GM12878 (cell line): Measurements from ENCODE around the gene LRP1. TPM values are rescaled to one million over a fixed set of nuclear protein-coding genes. Genes with fewer than 3 reads are reported as not detected.

Experiments used
- ATAC-seq: fragments of 200-7000 bp; cut with Tn5 transposase; 3 replicates; pipeline ENCODE4 v1.9.1; 2020; ENCODE audit warnings: mild to moderate bottlenecking, moderate library complexity
- BruUV-seq: library from RNA; stranded (reverse); fragments of 400-500 nt; replicated peaks from 2 replicates; lab custom pipeline; 2021; lab: Mats Ljungman, UMichigan
- CTCF ChIA-PET: fragments of 300-600 bp; sonication (Branson Sonifier 250); formaldehyde crosslinking; extraction: SDS; loops from one replicate; lab custom pipeline; 2021; ENCODE audit warnings: inconsistent platforms; lab: Yijun Ruan, JAX
- POLR2A ChIA-PET: fragments of 350-600 bp; formaldehyde crosslinking; extraction: SDS; loops from one replicate; lab custom pipeline; 2021; ENCODE audit warnings: inconsistent platforms; lab: Charles Lee
- RAD21 ChIA-PET: fragments of 300-600 bp; sonication (Branson Sonifier 250); formaldehyde crosslinking; loops from one replicate; lab custom pipeline; 2023; ENCODE audit warnings: antibody characterized with exemption; ENCODE audit not compliant: unreplicated experiment; lab: Charles Lee
- SMC1A ChIA-PET: fragments of 300-600 bp; sonication (Branson Sonifier 250); formaldehyde crosslinking; loops from one replicate; lab custom pipeline; 2023; ENCODE audit not compliant: unreplicated experiment, uncharacterized antibody; lab: Charles Lee
- DNase-seq: peaks from one replicate; pipeline ENCODE4 v3.0.0-alpha.2; 2011; ENCODE audit warnings: low read depth, low spot score
- FAIRE-seq: peaks from 3 replicates; lab custom pipeline; 2011; peaks lifted over from hg19 to GRCh38; lab: Jason Lieb, UNC
- H2AFZ ChIP-seq: 2 replicates; pipeline ENCODE4 v1.6.0; 2011; ENCODE audit warnings: low read depth, low read length, control low read depth; ENCODE audit not compliant: control insufficient read depth
- H3K27ac ChIP-seq: 2 replicates; pipeline ENCODE4 v1.5.1; 2011; ENCODE audit warnings: control low read depth; ENCODE audit not compliant: control insufficient read depth, insufficient read depth
- H3K27me3 ChIP-seq, 2 experiments: replicated peaks in 1 of 2; 2 replicates each; pipeline versions ENCODE4 v1.6.0 to v1.6.1; 2011; ENCODE audit warnings: low read length in 1 of 2; ENCODE audit not compliant: control insufficient read depth in 2 of 2, insufficient read depth in 2 of 2
- H3K36me3 ChIP-seq, 2 experiments: 2 replicates each; pipeline ENCODE4 v1.5.1; 2011; ENCODE audit warnings: low read length in 1 of 2; ENCODE audit not compliant: control insufficient read depth in 2 of 2, insufficient read depth in 2 of 2
- H3K4me1 ChIP-seq: 2 replicates; pipeline ENCODE4 v1.6.1; 2011; ENCODE audit warnings: mild to moderate bottlenecking, low read length, moderate library complexity, mixed read lengths; ENCODE audit not compliant: control insufficient read depth, insufficient read depth
- H3K4me2 ChIP-seq: 2 replicates; pipeline ENCODE4 v1.6.0; 2011; ENCODE audit warnings: control low read depth; ENCODE audit not compliant: control insufficient read depth, insufficient read depth
- H3K4me3 ChIP-seq: fragments of 200-600 bp; sonication (generic); 2 replicates; pipeline ENCODE4 v1.5.1; 2016
- H3K79me2 ChIP-seq: 2 replicates; pipeline ENCODE4 v1.6.0; 2011; ENCODE audit warnings: low read length; ENCODE audit not compliant: control insufficient read depth, insufficient read depth
- H3K9ac ChIP-seq: 2 replicates; pipeline ENCODE4 v1.8.0; 2011; ENCODE audit warnings: low read length, control low read depth, mixed read lengths; ENCODE audit not compliant: control insufficient read depth, insufficient read depth
- H3K9me3 ChIP-seq: replicated peaks from 3 replicates; pipeline ENCODE4 v1.5.1; 2011; ENCODE audit warnings: mild to moderate bottlenecking, low read length; ENCODE audit not compliant: control insufficient read depth, insufficient read depth
- H4K20me1 ChIP-seq: 2 replicates; pipeline ENCODE4 v1.6.0; 2011; ENCODE audit not compliant: control insufficient read depth, insufficient read depth
- BRCA1 ChIP-seq: IDR thresholded peaks from 2 replicates; pipeline ENCODE4 v1.6.1; 2011; ENCODE audit warnings: low read depth, low read length, improper control_type of control experiment
- CBX5 ChIP-seq: sonication (generic); IDR thresholded peaks from 2 replicates; pipeline ENCODE4 v1.6.1; 2016; ENCODE audit warnings: low read depth, moderate library complexity, mild to moderate bottlenecking, inconsistent platforms
- HCFC1 ChIP-seq: fragments of 150-350 bp; IDR thresholded peaks from 2 replicates; pipeline ENCODE4 v1.6.1; 2014; ENCODE audit warnings: low read length
- HDAC2 ChIP-seq: fragments of 200-600 bp; sonication (generic); IDR thresholded peaks from 2 replicates; pipeline ENCODE4 v1.6.1; 2017
- HSF1 ChIP-seq: fragments of 150-350 bp; IDR thresholded peaks from 2 replicates; pipeline ENCODE4 v1.6.1; 2014; ENCODE audit warnings: mild to moderate bottlenecking, low read depth, low read length
- SMAD1 ChIP-seq: fragments of 450-650 bp; IDR thresholded peaks from 2 replicates; pipeline ENCODE4 v1.6.1; 2018; ENCODE audit warnings: mild to moderate bottlenecking, low read depth; ENCODE audit not compliant: partially characterized antibody
- SP1 ChIP-seq: IDR thresholded peaks from one replicate; pipeline ENCODE4 v1.6.1; 2011; ENCODE audit warnings: low read depth, low read length
- TCF3 ChIP-seq: IDR thresholded peaks from 2 replicates; pipeline ENCODE4 v1.6.1; 2012; ENCODE audit warnings: low read depth, mild to moderate bottlenecking, low read length, borderline replicate concordance; ENCODE audit not compliant: insufficient read depth
- YY1 ChIP-seq: IDR thresholded peaks from 2 replicates; pipeline ENCODE4 v1.6.1; 2011; ENCODE audit warnings: low read depth, mild to moderate bottlenecking, low read length
- ZBTB4 ChIP-seq: fragments of 450-650 bp; formaldehyde crosslinking; IDR thresholded peaks from 2 replicates; pipeline ENCODE4 v1.4.0; 2022; ENCODE audit warnings: mild to moderate bottlenecking, moderate library complexity
- WGBS: methylation state at CpG from one replicate; pipeline ENCODE4 v1.1.6; 2016; ENCODE audit warnings: low lambda C conversion rate; ENCODE audit not compliant: insufficient replicate concordance, insufficient coverage; ENCODE audit errors: missing lambda C conversion rate; 5-methylcytosine and 5-hydroxymethylcytosine counted together
- in situ Hi-C: fragments of 300-500 bp; cut with MboI; formaldehyde crosslinking; loops from 9 replicates; pipeline ENCODE4 v1.14.3; 2018; ENCODE audit warnings: mixed read lengths
- intact Hi-C: fragments of 100-400 bp; cut with micrococcal nuclease; formaldehyde crosslinking; loops from one replicate; pipeline ENCODE4 v1.14.2; 2022; ENCODE audit not compliant: unreplicated experiment
- polyA plus RNA-seq, 11 experiments: library from polyadenylated mRNA; depleted of rRNA in 4 of 11; unstranded in 6 of 11; stranded (reverse) in 5 of 11; fragments of >200 nt; fragmentation: Nextera tagmentation in 4 of 11; fragmentation: Illumina TruSeq in 1 of 11; extraction: Ambion mirVana in 4 of 11; extraction: Trizol in 1 of 11; gene quantifications; 1 replicate in 1 of 11; 2 replicates in 10 of 11; pipeline versions ENCODE4 v1.2.1 to v1.2.3, GENCODE V29; 2011 to 2016; ENCODE audit warnings: inconsistent platforms in 2 of 11, missing spikeins in 2 of 11, low read depth in 1 of 11
- total RNA-seq, 4 experiments: library from RNA; depleted of rRNA in 3 of 4; stranded (reverse); fragments of >200 nt in 3 of 4; fragmentation: Illumina TruSeq in 1 of 4; extraction: Trizol in 1 of 4; gene quantifications; 2 replicates each; pipeline versions ENCODE4 v1.2.1 to v1.2.3, GENCODE V29; 2013 to 2021

LRP1 gene
- total and polyA plus RNA-seq, 10 of the 15 experiments (the other 5 are each of a cell fraction or from before 2014, with no cell fraction given): under 0.01 to 1.1 (median 0.20) TPM; not detected in 2

- ATAC-seq: no peak
- CTCF ChIA-PET: interaction anchor here (0.6 to 7.8 kb wide), 4 partner anchors 11 to 38 kb away, joined by 3 to 202 read pairs (median 10); partner anchors contain the start of gene STAC3
- Histone ChIP-seq H3K36me3 (no peaks in the 10 kb centered on the region), H3K9ac (no peak overlapping the region), H3K4me3 (no peak overlapping the region), H2AFZ (no peak overlapping the region), H3K4me2 (no peak overlapping the region), H3K9me3 (no peaks in the 10 kb centered on the region), H3K4me1 (peaks cover 20% of the 10 kb centered on the region), H4K20me1 (no peaks in the 10 kb centered on the region), H3K79me2 (no peaks in the 10 kb centered on the region; the same call in 1 of the 2 replicates), H3K27me3 (peaks cover 17 to 22% of the 10 kb centered on the region in 2 experiments; a peak in 3 of 4 replicates), H3K27ac (no peak overlapping the region)
- DNase-seq: no peak
- RAD21 ChIA-PET: interaction anchor here (1.1 kb wide), 1 partner anchor 16 kb away, joined by 4 read pairs; no protein-coding TSS in a partner anchor
- BruUV-seq: no TSS peak
- no peak for FAIRE-seq
- in situ Hi-C loops (no loop called here), intact Hi-C loops (no loop called here)
- TF ChIP-seq TCF3 (no peak), BRCA1 (no peak)
- SMC1A ChIA-PET: interaction anchor here (0.9 kb wide), 1 partner anchor 10 kb away, joined by 3 read pairs; no protein-coding TSS in a partner anchor
- POLR2A ChIA-PET: interaction anchor here (1.6 kb wide), 1 partner anchor 9 kb away, joined by 3 read pairs; no protein-coding TSS in a partner anchor
- WGBS: 57% methylated on average over 30 of the region's 30 CpGs
Observed at GRCh38 chr12:57224278-57224972, 96.1 kb downstream of the LRP1 start.

- RAD21 ChIA-PET: interaction anchor here (1.1 kb wide), 1 partner anchor 15 kb away, joined by 4 read pairs; no protein-coding TSS in a partner anchor
- DNase-seq (no peak), ATAC-seq (peak; percentile 63), FAIRE-seq (no peak)
- H3K27me3 ChIP-seq: peaks cover 13 to 17% of the 10 kb centered on the region in 2 experiments; a peak in 3 of 4 replicates
- H3K4me1 ChIP-seq: peaks cover 20% of the 10 kb centered on the region
- POLR2A ChIA-PET: no interaction called here
- CTCF ChIA-PET: interaction anchor here (0.5 to 7.8 kb wide), 6 partner anchors 11 to 63 kb away, joined by 3 to 202 read pairs (median 10); partner anchors contain the start of gene STAC3
- no peaks in the 10 kb centered on the region for H4K20me1 ChIP-seq
- H3K27ac ChIP-seq: no peak overlapping the region
- intact Hi-C loops (no loop called here), in situ Hi-C loops (no loop called here)
- H3K36me3 ChIP-seq: no peaks in the 10 kb centered on the region
- no peak overlapping the region for H3K9ac ChIP-seq
- no peak overlapping the region for H2AFZ ChIP-seq
- no TSS peak for BruUV-seq
- peaks cover 7% of the 10 kb centered on the region for H3K79me2 ChIP-seq
- H3K4me2 ChIP-seq: no peak overlapping the region
- WGBS: 15% methylated on average over 39 of the region's 61 CpGs
- H3K9me3 ChIP-seq: no peaks in the 10 kb centered on the region
- SMC1A ChIA-PET: interaction anchor here (0.9 to 1.0 kb wide), 2 partner anchors 11 kb away, joined by 3 read pairs; no protein-coding TSS in a partner anchor
- no peak overlapping the region for H3K4me3 ChIP-seq
- TF ChIP-seq SMAD1: peak; percentile 68
- TF ChIP-seq HCFC1: no peak
- TF ChIP-seq SP1: no peak
- no peak for TF ChIP-seq YY1
- TF ChIP-seq HDAC2: no peak
- no peak for TF ChIP-seq ZBTB4 (CRISPR knock-in tag)
- no peak for TF ChIP-seq HSF1
- no peak for TF ChIP-seq CBX5
Observed at GRCh38 chr12:57224973-57225679, 96.8 kb downstream of the LRP1 start.
